Measurements from ENCODE around the gene CCDC91. TPM values are rescaled to one million over a fixed set of nuclear protein-coding genes. Genes with fewer than 3 reads are reported as not detected.

The CCDC91 gene
- total and polyA plus RNA-seq, 11 donors, result 24.9 to 62.1 (median 51.8) TPM

DNA sequence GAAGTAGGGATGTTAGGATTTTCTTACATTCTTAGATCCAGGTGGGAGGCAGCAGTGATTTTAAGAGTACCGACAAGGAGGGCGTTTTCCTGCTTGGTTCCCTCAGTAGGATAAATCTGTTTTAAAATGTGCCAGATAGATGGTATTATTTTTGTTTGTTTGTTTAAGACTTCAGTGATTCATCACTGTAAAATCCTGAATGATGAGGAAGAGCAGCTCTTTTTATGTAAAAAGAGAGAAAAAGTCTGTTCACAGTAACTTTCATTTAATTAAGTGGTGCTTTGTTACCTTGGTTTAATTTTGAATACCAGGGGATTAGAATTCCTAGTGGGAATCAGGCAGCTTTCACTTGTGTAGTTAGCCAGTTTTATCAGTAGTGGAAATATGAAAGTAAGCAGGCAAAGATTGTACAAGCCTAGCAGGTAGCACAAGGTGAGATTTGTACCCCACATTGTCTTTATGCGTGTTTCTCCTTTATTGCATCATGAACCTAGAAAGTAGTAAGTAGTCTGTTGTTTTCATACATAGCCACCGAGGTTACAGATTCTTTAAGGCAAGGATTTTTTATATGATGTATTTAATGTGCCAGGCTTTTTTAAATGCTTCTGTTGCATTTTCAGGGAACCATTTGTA, 349.6 kb downstream of the CCDC91 start:
- H3K27me3 ChIP-seq, result no peaks in the 10 kb centered on the region
- no peak overlapping the region for H3K4me3 ChIP-seq
- TF ChIP-seq POLR2A (IDR thresholded peaks at IDR 0.05) (no peak), CTCF (IDR thresholded peaks at IDR 0.05) (no peak)
- H3K36me3 ChIP-seq, result no peaks in the 10 kb centered on the region
- intact Hi-C loops (cut with DNase I), result no loop called here
- WGBS, 4 donors, result 96 to 99% (median 98%) methylated on average over 4 of the region's 4 CpGs
- peaks cover 0 to 4% (median 0%) of the 10 kb centered on the region in 12 donors for H3K9me3 ChIP-seq
- no peak overlapping the region for H3K27ac ChIP-seq
- DNase-seq (no peak), ATAC-seq (no peak)
- H3K4me1 ChIP-seq, result peaks cover 0 to 16% (median 0%) of the 10 kb centered on the region in 12 donors

GRCh38 chr12:28540324-28540714, 350.1 kb downstream of the CCDC91 start:
- intact Hi-C loops (cut with DNase I), result no loop called here
- WGBS, 4 donors, result 86 to 97% (median 92%) methylated on average over 2 of the region's 2 CpGs
- Histone ChIP-seq H3K4me1 (peaks cover 0 to 12% (median 0%) of the 10 kb centered on the region in 12 donors), H3K27me3 (no peaks in the 10 kb centered on the region), H3K4me3 (no peak overlapping the region), H3K9me3 (peaks cover 0 to 4% (median 0%) of the 10 kb centered on the region in 12 donors), H3K27ac (no peak overlapping the region), H3K36me3 (no peaks in the 10 kb centered on the region)
- TF ChIP-seq CTCF (IDR thresholded peaks at IDR 0.05), result no peak
- no peak for TF ChIP-seq POLR2A (IDR thresholded peaks at IDR 0.05)
- DNase-seq (no peak), ATAC-seq (no peak)

- 80 to 86% (median 84%) methylated on average over 10 of the region's 10 CpGs for WGBS, 4 donors
- intact Hi-C loops (cut with DNase I), result no loop called here
Measured at GRCh38 chr12:28543021-28543890, 353.0 kb downstream of the CCDC91 start.

More at GRCh38 chr12:28543021-28543890, 353.0 kb downstream of the CCDC91 start:
- no peaks in the 10 kb centered on the region for H3K27me3 ChIP-seq
- no peak for DNase-seq
- no peaks in the 10 kb centered on the region for H3K4me1 ChIP-seq
- H3K27ac ChIP-seq, result peak overlapping the region in 1 of 12 donors; percentile 2
- TF ChIP-seq CTCF (IDR thresholded peaks at IDR 0.05) (no peak), POLR2A (IDR thresholded peaks at IDR 0.05) (no peak)
- H3K36me3 ChIP-seq, result no peaks in the 10 kb centered on the region
- H3K9me3 ChIP-seq, result peaks cover 0 to 4% (median 0%) of the 10 kb centered on the region in 12 donors
- H3K4me3 ChIP-seq, result peak overlapping the region in 2 of 12 donors; percentile 5 to 10
- ATAC-seq, result no peak
